Hepatocyte (in vitro differentiated cells): ENCODE measurements around the gene MGAT1.

Experiments used
- EZH2phosphoT487 ChIP-seq: fragments of 200-600 bp; sonication (generic); IDR thresholded peaks from one replicate; pipeline ENCODE4 v1.6.1; 2018; ENCODE audit warnings: antibody characterized with exemption, mild to moderate bottlenecking, low read depth, moderate library complexity; ENCODE audit not compliant: unreplicated experiment, severe bottlenecking
- TF ChIP-seq, protein P1 (sequence below): fragments of 200-600 bp; sonication (generic); IDR thresholded peaks from 2 replicates; pipeline ENCODE4 v1.5.1; 2016; ENCODE audit warnings: antibody characterized with exemption, mild to moderate bottlenecking; ENCODE audit not compliant: poor library complexity

DNA sequence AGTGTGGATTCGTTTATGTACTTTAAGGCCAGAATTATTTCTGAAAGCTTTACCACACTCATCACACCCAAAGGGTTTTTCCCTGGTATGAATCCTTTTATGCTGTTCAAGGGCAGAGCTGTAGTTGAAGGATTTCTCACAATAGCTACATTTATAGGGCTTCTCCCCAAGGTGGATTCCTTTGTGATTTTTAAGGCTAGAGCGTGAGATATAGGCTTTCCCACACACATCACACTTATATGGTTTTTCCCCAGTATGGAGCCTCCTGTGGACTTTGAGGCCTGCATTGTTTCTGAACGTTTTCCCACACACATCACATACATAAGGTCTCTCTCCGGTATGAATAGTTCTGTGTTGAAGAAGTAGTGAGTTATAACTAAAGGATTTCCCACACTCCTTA lies 47.2 kb upstream of the MGAT1 start:
- TF ChIP-seq, protein P1, sequence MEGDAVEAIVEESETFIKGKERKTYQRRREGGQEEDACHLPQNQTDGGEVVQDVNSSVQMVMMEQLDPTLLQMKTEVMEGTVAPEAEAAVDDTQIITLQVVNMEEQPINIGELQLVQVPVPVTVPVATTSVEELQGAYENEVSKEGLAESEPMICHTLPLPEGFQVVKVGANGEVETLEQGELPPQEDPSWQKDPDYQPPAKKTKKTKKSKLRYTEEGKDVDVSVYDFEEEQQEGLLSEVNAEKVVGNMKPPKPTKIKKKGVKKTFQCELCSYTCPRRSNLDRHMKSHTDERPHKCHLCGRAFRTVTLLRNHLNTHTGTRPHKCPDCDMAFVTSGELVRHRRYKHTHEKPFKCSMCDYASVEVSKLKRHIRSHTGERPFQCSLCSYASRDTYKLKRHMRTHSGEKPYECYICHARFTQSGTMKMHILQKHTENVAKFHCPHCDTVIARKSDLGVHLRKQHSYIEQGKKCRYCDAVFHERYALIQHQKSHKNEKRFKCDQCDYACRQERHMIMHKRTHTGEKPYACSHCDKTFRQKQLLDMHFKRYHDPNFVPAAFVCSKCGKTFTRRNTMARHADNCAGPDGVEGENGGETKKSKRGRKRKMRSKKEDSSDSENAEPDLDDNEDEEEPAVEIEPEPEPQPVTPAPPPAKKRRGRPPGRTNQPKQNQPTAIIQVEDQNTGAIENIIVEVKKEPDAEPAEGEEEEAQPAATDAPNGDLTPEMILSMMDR = no peak
- TF ChIP-seq EZH2phosphoT487 = no peak
